Inferior parietal cortex (tissue), 1 donor: ENCODE measurements around the gene PDS5A.
"Not testable (repeated sequence)": the region's sequence is repeated elsewhere in the genome, so short reads cannot be mapped to it uniquely, and the experiment has no call there.

ENCODE experiments used
- DNase-seq: peaks from one replicate; pipeline ENCODE4 v3.0.0-alpha.2; 2016; ENCODE audit errors: extremely low spot score

The PDS5A gene

DNA sequence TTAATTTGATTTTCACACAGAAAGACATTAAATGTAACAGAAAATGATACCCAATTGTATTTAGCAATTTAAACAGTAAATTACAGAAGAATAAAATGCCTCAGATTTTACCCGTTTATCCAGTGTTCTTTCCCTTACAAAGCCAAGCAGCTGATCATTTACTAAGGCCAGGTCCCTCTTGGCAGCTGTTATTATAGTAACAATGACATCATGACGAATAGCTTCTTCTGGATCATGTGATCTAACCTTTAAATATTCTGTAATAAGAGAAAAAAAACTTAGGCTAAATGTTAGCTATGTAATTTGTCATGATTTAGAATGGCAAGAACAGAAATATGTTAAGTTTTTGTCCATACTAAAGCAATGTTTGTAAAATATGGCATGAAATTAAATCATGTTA is 69.4 kb downstream of the PDS5A start:
- DNase-seq: no peak

DNA sequence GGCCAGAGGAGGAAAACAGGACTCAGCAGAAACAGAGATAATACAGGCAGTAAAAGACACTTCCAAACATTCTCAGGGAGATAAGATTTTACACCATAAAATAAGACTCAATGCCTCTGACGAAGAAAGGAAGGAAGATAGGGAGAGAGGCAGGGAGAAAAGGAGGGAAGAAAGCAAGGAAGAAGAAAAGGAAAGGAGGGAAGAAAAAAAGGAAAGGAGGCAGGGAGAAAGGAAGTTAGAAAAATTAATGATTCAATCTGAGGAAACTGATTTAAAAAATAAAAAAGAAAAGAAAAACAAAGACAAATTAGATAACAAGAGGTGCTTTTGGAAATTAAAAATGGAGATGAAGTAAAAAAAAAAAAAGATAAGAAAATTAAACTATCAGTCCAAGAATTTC is 72.1 kb downstream of the PDS5A start:
- no peak for DNase-seq

DNA sequence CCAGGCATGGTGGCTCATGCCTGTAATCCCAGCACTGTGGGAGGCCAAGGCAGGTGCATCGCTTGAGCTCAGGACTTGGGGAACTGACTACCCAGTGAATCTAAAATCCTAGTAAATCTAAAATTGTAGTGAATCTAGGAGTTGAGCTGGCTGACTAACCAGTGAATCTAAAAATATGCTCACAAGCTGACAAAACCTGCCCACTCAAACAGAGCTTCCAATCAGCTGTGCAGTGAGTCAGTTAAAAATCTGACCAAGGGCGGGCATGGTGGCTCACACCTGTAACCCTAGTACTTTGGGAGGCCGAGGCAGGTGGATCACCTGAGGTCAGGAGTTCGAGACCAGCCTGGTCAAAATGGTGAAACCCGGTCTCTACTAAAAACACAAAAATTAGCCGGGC is 72.7 kb downstream of the PDS5A start:
- DNase-seq: not testable (repeated sequence)

- DNase-seq: no peak
Measured at GRCh38 chr4:39900966-39901365, 76.7 kb downstream of the PDS5A start.

DNA sequence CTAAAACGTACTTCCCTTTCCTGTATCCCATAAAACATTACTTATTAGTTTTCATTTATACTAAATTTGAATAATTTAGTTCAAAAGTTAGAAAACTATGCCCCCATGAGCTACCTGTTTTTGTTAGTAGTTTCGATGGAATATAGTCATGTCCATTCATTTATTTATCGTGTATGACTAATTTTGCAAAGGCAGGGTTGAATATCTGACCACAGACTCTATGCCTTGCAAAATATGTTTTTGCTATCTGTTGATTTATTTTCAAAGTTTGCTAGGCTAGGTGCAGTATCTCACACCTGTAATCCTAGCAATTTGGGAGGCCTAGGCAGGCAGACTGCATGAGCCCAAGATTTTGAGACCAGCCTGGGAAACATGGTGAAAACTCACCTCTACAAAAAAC is 78.4 kb downstream of the PDS5A start:
- no peak for DNase-seq

DNA sequence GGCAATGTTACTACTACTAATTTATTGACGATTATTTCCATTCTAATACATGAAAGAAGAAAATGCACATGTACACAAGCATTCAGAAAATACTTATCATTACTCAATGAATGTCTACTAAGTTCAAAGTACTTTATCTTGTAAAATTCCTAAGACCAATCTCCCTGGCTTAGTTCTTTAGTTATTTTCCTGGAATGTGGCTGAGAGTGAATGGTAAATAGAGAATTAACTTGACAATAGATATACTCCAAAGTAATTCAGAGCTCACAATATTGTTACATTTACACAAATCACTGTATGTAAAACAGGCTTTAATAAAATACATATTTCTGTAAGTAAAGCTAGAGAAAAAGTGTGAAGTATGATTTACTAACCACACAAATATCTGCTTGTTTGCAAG is 79.7 kb downstream of the PDS5A start:
- no peak for DNase-seq

GRCh38 chr4:39893693-39894072 is 84.0 kb downstream of the PDS5A start:
- no peak for DNase-seq

GRCh38 chr4:39892988-39893692 is 84.6 kb downstream of the PDS5A start:
- no peak for DNase-seq

- no peak for DNase-seq
Measured at GRCh38 chr4:39889226-39889625, 88.5 kb downstream of the PDS5A start.

GRCh38 chr4:39888541-39888940 is 89.2 kb downstream of the PDS5A start:
- no peak for DNase-seq

DNA sequence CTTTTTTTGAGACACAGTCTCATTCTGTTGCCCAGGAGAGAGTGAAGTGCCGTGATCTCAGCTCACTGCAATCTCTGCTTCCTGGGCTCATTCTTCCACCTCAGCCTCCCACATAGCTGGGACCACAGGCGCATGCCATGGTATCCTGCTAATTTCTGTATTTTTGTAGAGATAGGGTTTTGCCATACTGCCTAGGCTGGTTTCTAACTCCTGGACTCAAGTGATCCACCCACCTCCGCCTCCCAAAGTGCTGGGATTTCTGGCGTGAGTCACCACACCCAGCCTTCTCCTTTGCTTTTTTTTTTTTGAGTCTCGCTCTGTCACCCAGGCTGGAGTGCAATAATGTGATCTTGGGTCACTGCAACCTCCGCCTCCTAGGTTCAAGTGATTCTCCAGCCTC is 94.1 kb downstream of the PDS5A start:
- DNase-seq: no peak

DNA sequence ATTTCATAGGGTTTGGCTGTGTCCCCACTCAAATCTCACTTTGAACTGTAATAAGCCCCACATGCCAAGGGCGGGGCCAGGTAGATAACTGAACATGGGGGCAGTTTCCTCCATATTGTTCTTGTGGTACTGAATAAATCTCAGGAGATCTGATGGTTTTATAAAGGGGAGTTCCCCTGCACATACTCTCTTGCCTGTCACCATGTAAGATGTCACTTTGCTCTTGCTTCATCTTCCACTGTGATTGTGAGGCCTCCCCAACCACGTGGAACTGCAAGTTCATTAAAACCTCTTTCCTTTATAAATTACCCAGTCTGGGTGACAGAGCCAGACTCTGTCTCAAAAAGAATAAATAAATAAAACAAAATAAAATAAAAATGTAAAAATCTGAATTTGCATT is 95.9 kb downstream of the PDS5A start:
- no peak for DNase-seq

DNA sequence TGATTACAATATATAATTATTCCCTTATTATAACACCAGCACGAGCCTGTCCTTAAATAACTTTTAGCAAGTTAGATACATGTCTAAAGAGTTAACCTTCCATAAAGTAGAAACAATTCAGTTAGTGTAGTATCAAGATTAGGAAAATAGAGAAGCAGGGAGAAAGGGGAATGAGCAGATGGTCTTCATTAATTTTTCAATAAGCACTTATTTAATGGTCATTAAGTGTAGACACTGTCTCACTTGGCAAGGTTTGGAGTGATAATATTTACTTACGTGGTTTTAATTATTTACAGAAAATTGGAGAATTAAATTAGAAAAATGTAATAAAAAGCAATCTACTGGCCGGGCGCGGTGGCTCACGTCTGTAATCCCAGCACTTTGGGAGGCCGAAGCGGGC is 99.7 kb downstream of the PDS5A start:
- no peak for DNase-seq

- DNase-seq: no peak
Measured at GRCh38 chr4:39873823-39874222, 103.9 kb downstream of the PDS5A start.

GRCh38 chr4:39865280-39865679 is 112.4 kb downstream of the PDS5A start:
- no peak for DNase-seq

GRCh38 chr4:39864391-39864790 is 113.3 kb downstream of the PDS5A start:
- no peak for DNase-seq

DNA sequence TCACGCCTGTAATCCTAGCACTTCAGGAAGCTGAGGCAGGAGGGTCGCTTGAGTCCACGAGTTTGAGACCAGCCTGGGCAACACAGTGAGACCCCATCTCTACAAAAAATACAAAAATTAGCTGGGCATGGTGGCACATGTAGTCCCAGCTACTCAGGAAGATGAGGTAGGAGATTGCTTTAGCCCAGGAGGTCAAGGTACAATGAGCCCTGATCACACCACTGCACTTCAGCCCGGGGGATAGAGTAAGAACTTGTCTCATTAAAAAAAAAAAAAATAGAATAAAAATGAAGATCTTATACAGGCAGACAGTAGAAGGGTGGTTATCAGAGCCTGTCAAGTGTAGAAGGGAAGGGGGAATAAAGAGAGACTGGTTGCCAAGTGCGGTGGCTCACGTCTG is 116.9 kb downstream of the PDS5A start:
- DNase-seq: no peak

GRCh38 chr4:39855909-39856512 is 121.7 kb downstream of the PDS5A start:
- no peak for DNase-seq

DNA sequence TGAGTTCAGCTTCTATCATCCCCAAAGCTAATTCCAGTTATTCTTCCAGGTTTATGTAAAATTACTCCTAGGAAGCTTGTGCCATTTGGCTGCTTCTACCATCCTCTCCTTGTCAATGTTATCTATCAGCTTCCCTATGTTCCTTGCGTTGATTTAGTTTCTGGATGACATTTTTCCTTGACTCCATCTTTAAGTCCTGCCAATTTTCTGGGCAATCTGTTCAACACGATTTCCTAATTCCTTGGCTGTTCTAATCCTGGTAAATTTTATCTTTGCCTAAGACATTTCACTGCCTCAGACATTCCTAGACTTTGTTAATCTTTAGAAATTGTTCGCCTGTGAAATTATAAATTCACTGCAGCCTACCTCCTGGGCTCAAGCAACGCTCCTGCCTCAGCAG is 125.1 kb downstream of the PDS5A start:
- no peak for DNase-seq

- DNase-seq: no peak
Measured at GRCh38 chr4:39850727-39851126, 127.0 kb downstream of the PDS5A start.

GRCh38 chr4:39846705-39847104 is 131.0 kb downstream of the PDS5A start:
- no peak for DNase-seq

GRCh38 chr4:39846120-39846519 is 131.6 kb downstream of the PDS5A start:
- DNase-seq: no peak

DNA sequence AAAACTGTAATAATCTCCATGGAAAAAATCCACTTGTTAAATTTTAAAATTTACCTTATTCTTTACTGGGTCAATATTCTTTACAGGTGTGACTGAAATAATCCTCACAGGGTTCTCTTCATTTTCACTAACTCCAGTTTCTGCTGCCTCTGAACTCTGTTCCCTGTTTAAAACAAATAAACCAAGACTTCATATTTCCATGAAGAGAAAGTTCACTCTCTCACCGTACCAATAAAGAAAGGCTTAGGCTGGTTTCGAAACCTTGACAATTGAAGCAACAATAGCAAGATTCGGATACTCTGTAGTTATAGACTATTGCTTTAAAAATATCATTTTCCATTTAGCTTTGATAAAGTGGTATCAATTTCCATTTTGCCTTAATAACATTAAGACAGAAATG is 135.8 kb downstream of the PDS5A start:
- no peak for DNase-seq

- DNase-seq: not testable (repeated sequence)
Measured at GRCh38 chr4:39840516-39840915, 137.2 kb downstream of the PDS5A start.
